ENCODE measurements around the gene DNMT3L. TPM values are rescaled to one million over a fixed set of nuclear protein-coding genes. Genes with fewer than 3 reads are reported as not detected.
"Not testable (repeated sequence)": the region's sequence is repeated elsewhere in the genome, so short reads cannot be mapped to it uniquely, and the experiment has no call there.

The DNMT3L gene
- polyA plus RNA-seq, 1 donor (not counting 4 experiments of a cell fraction or from before 2014, with no cell fraction given): not detected

DNA sequence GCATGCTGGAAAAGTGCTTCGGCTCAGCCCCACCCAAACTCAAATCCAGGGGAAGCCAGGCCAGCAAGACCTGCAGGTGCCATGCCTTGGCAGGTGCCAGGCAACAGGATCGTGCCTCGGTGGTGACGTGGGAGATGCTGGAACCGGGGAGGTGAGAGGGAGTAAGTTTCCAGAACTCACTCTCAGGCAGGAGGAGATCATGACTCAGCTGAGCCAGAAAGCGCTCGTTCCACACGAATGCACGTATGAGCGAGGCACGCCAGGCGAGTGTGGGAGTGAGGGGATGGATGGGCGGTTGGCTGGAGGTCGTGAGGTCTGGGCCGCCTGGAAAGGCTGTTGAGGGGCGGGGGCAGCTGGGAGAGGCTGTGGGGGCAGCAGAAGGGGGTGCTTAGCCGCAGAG is 13.8 kb downstream of the DNMT3L start:
- H3K27me3 ChIP-seq (ENCODE audit: control insufficient read depth, extremely low read depth, insufficient read depth, low read length); H3K4me3 ChIP-seq (ENCODE audit: control insufficient read depth in 2 of 3, extremely low read depth in 1 of 3, insufficient read depth in 2 of 3, low read depth in 1 of 3, low read length in 3 of 3); H3K4me2 ChIP-seq (ENCODE audit: control insufficient read depth, extremely low read depth, insufficient read depth, low read depth, low read length); H3K9me1 ChIP-seq (ENCODE audit: control insufficient read depth, extremely low read depth, insufficient read depth, low read length); H3K79me2 ChIP-seq (ENCODE audit: control insufficient read depth, insufficient read depth, low read length); DNase-seq (ENCODE audit: low read depth, low spot score); H3K4me1 ChIP-seq (ENCODE audit: control insufficient read depth, extremely low read depth, insufficient read depth, low read length); H2AFZ ChIP-seq (ENCODE audit: control insufficient read depth, low read length); FAIRE-seq; H3K9ac ChIP-seq (ENCODE audit: control insufficient read depth, extremely low read depth, insufficient read depth, low read length); H4K20me1 ChIP-seq (ENCODE audit: control insufficient read depth, extremely low read depth, insufficient read depth, low read length); H3K36me3 ChIP-seq (ENCODE audit: control insufficient read depth in 2 of 2, extremely low read depth in 1 of 2, insufficient read depth in 2 of 2, low read length in 2 of 2); dilution Hi-C loops (cut with MboI; ENCODE audit: extremely low pct_ligation_motif_present, low sequenced_read_pairs); H3K27ac ChIP-seq (ENCODE audit: control insufficient read depth, insufficient read depth, low read length); H3K9me3 ChIP-seq (ENCODE audit: control insufficient read depth, low read depth, low read length): not testable (repeated sequence)

DNA sequence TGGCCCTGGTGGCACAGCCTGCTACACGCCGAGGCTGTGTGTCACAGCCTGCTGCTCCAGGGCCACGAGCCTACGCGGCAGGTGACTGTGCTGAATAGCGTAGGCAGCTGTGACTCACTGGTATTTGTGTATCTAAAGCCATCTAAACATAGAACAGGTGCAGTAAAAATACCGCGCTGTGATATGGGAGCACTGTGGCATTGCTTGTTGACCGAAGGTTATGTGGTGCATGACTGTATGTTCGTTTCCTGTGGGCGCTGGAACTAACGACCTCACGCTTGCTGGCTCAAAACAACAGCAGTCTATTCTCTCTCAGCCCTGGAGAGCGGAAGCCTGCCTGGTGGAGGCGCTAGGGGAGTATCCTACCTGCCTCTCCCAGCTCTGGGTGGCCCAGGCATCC is 17.7 kb downstream of the DNMT3L start:
- FAIRE-seq; H3K4me2 ChIP-seq (ENCODE audit: control insufficient read depth, extremely low read depth, insufficient read depth, low read depth, low read length); dilution Hi-C loops (cut with MboI; ENCODE audit: extremely low pct_ligation_motif_present, low sequenced_read_pairs): not testable (repeated sequence)

DNA sequence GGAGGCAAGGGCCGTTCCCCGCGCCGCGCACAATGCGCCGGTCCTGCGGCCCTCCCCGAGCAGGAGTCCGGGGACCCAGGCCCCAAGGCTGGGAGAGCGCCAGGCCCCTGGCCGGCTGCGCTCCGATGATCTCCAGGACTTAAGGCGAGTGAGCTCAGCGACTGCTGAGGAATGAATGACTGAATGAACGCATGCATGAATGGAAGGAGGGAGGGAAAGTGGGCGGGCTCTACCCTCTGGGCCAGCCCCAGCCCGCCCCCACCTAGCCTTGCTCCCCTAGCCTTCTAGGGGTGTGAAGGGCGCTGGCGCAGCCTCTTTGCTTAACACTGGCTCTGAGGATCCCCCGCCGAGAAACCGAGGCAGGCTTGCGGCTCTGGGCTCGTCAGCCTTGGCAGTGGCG is 20.4 kb downstream of the DNMT3L start:
- H3K9ac ChIP-seq (ENCODE audit: control insufficient read depth, extremely low read depth, insufficient read depth, low read length); H2AFZ ChIP-seq (ENCODE audit: control insufficient read depth, low read length); H3K4me3 ChIP-seq (ENCODE audit: control insufficient read depth in 2 of 3, extremely low read depth in 1 of 3, insufficient read depth in 2 of 3, low read depth in 1 of 3, low read length in 3 of 3); H3K27me3 ChIP-seq (ENCODE audit: control insufficient read depth, extremely low read depth, insufficient read depth, low read length); H3K9me3 ChIP-seq (ENCODE audit: control insufficient read depth, low read depth, low read length); H3K27ac ChIP-seq (ENCODE audit: control insufficient read depth, insufficient read depth, low read length); H4K20me1 ChIP-seq (ENCODE audit: control insufficient read depth, extremely low read depth, insufficient read depth, low read length); H3K36me3 ChIP-seq (ENCODE audit: control insufficient read depth in 2 of 2, extremely low read depth in 1 of 2, insufficient read depth in 2 of 2, low read length in 2 of 2); DNase-seq (ENCODE audit: low read depth, low spot score); H3K9me1 ChIP-seq (ENCODE audit: control insufficient read depth, extremely low read depth, insufficient read depth, low read length); H3K4me1 ChIP-seq (ENCODE audit: control insufficient read depth, extremely low read depth, insufficient read depth, low read length); H3K79me2 ChIP-seq (ENCODE audit: control insufficient read depth, insufficient read depth, low read length); dilution Hi-C loops (cut with MboI; ENCODE audit: extremely low pct_ligation_motif_present, low sequenced_read_pairs); H3K4me2 ChIP-seq (ENCODE audit: control insufficient read depth, extremely low read depth, insufficient read depth, low read depth, low read length): not testable (repeated sequence)
- FAIRE-seq: peak; percentile 46

More for the DNA sequence above, 17.7 kb downstream of the DNMT3L start:
- H3K27ac ChIP-seq (ENCODE audit: control insufficient read depth, insufficient read depth, low read length); H3K4me1 ChIP-seq (ENCODE audit: control insufficient read depth, extremely low read depth, insufficient read depth, low read length); H3K4me3 ChIP-seq (ENCODE audit: control insufficient read depth in 2 of 3, extremely low read depth in 1 of 3, insufficient read depth in 2 of 3, low read depth in 1 of 3, low read length in 3 of 3); H3K9ac ChIP-seq (ENCODE audit: control insufficient read depth, extremely low read depth, insufficient read depth, low read length); H4K20me1 ChIP-seq (ENCODE audit: control insufficient read depth, extremely low read depth, insufficient read depth, low read length); H3K27me3 ChIP-seq (ENCODE audit: control insufficient read depth, extremely low read depth, insufficient read depth, low read length); H2AFZ ChIP-seq (ENCODE audit: control insufficient read depth, low read length); H3K9me1 ChIP-seq (ENCODE audit: control insufficient read depth, extremely low read depth, insufficient read depth, low read length); DNase-seq (ENCODE audit: low read depth, low spot score); H3K36me3 ChIP-seq (ENCODE audit: control insufficient read depth in 2 of 2, extremely low read depth in 1 of 2, insufficient read depth in 2 of 2, low read length in 2 of 2); H3K9me3 ChIP-seq (ENCODE audit: control insufficient read depth, low read depth, low read length); H3K79me2 ChIP-seq (ENCODE audit: control insufficient read depth, insufficient read depth, low read length): not testable (repeated sequence)

DNA sequence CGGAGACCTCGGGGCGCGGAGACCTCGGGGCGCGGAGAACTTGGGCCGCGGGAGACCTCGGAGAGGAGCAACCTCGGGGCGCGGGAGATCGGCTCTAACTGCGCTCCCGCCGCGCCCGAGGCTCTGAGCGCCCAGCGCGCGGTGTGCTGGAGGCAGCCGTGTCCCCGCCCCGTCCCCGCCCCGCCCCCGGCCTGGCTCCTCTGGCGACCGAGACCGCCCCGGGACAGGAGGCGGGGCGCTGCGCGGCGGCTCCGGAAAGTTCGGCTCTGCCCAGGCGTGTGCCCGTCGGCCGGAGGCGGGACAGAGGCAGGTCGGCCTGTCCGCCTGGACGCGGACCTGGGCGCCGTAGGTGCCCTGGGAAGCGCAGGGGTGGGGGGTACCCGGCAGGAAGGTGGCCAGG is 20.9 kb downstream of the DNMT3L start, which contains the start of gene ICOSLG:
Gene ICOSLG, minus strand, starts transcription at position 102 of the 400 bp plus-strand sequence. CDS start 126 bp downstream, outside the sequence.
- H3K27ac ChIP-seq (ENCODE audit: control insufficient read depth, insufficient read depth, low read length); H3K79me2 ChIP-seq (ENCODE audit: control insufficient read depth, insufficient read depth, low read length); H3K4me2 ChIP-seq (ENCODE audit: control insufficient read depth, extremely low read depth, insufficient read depth, low read depth, low read length); H3K4me3 ChIP-seq (ENCODE audit: control insufficient read depth in 2 of 3, extremely low read depth in 1 of 3, insufficient read depth in 2 of 3, low read depth in 1 of 3, low read length in 3 of 3); H3K9me3 ChIP-seq (ENCODE audit: control insufficient read depth, low read depth, low read length); H2AFZ ChIP-seq (ENCODE audit: control insufficient read depth, low read length); dilution Hi-C loops (cut with MboI; ENCODE audit: extremely low pct_ligation_motif_present, low sequenced_read_pairs); H3K27me3 ChIP-seq (ENCODE audit: control insufficient read depth, extremely low read depth, insufficient read depth, low read length); H4K20me1 ChIP-seq (ENCODE audit: control insufficient read depth, extremely low read depth, insufficient read depth, low read length); H3K9me1 ChIP-seq (ENCODE audit: control insufficient read depth, extremely low read depth, insufficient read depth, low read length); FAIRE-seq; H3K9ac ChIP-seq (ENCODE audit: control insufficient read depth, extremely low read depth, insufficient read depth, low read length); DNase-seq (ENCODE audit: low read depth, low spot score); H3K4me1 ChIP-seq (ENCODE audit: control insufficient read depth, extremely low read depth, insufficient read depth, low read length); H3K36me3 ChIP-seq (ENCODE audit: control insufficient read depth in 2 of 2, extremely low read depth in 1 of 2, insufficient read depth in 2 of 2, low read length in 2 of 2): not testable (repeated sequence)

DNA sequence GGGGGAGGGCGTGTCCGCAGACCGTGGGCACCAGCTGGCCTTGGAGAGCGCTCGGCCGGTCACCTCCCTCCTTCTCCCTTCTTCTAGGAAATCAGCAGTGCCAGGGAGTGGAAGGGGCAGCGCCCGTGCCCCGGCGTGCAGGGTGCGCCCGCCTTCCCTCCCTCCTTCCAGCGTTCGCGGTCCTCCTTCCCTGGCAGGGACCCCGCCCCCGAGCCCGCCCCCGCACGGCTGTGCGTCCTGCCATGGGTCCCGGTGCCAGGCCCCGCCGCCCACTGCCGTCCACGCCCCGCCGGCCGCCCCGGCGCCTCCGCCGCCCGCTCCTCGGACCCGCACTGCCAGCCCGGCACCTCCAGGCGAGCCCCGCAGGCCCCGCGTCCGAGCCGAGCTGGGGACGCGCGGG is 21.3 kb downstream of the DNMT3L start:
- H3K79me2 ChIP-seq (ENCODE audit: control insufficient read depth, insufficient read depth, low read length); H3K27ac ChIP-seq (ENCODE audit: control insufficient read depth, insufficient read depth, low read length); H3K36me3 ChIP-seq (ENCODE audit: control insufficient read depth in 2 of 2, extremely low read depth in 1 of 2, insufficient read depth in 2 of 2, low read length in 2 of 2); DNase-seq (ENCODE audit: low read depth, low spot score); H3K4me1 ChIP-seq (ENCODE audit: control insufficient read depth, extremely low read depth, insufficient read depth, low read length); dilution Hi-C loops (cut with MboI; ENCODE audit: extremely low pct_ligation_motif_present, low sequenced_read_pairs); H2AFZ ChIP-seq (ENCODE audit: control insufficient read depth, low read length); H3K4me3 ChIP-seq (ENCODE audit: control insufficient read depth in 2 of 3, extremely low read depth in 1 of 3, insufficient read depth in 2 of 3, low read depth in 1 of 3, low read length in 3 of 3); H3K4me2 ChIP-seq (ENCODE audit: control insufficient read depth, extremely low read depth, insufficient read depth, low read depth, low read length); H4K20me1 ChIP-seq (ENCODE audit: control insufficient read depth, extremely low read depth, insufficient read depth, low read length); H3K27me3 ChIP-seq (ENCODE audit: control insufficient read depth, extremely low read depth, insufficient read depth, low read length); H3K9me1 ChIP-seq (ENCODE audit: control insufficient read depth, extremely low read depth, insufficient read depth, low read length); H3K9ac ChIP-seq (ENCODE audit: control insufficient read depth, extremely low read depth, insufficient read depth, low read length); FAIRE-seq; H3K9me3 ChIP-seq (ENCODE audit: control insufficient read depth, low read depth, low read length): not testable (repeated sequence)
